Activated T-cell treated with anti-CD3 and anti-CD28 coated beads, Interleukin-2, amount 50 U/mL, for 48 hours (primary cell): ENCODE data around the gene CAP1.
A peak's percentile ranks its signal among the peaks of the same experiment; 100 is the strongest.

Experiments
- DNase-seq, 2 experiments: peaks; one replicate each; pipeline ENCODE4 v3.0.0-alpha.2; 2020

Gene CAP1

DNA sequence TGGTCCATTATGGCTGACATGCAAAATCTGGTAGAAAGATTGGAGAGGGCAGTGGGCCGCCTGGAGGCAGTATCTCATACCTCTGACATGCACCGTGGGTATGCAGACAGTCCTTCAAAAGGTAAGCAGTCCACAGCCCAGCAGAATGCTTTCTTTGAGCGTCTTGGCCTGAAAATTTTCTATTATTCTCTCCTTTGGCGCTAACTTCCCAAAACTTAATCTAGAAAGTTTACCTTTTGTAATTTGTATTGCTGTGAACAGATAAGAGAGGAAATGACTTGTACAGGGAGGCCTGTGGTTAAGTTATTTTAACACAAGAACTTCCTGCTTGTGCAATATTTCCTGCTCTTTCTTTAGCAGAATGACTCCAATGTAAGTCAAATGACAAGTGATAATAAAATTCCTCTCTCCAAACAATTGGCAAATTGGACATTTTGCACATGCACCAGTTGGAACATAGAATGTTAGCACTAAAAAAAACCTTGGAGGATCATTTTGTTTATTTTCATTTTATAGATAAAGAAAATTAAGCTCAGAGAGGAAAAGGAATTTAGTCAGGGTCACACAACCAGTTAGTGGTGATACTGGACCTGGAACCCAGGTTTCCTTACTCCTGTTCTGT, 18.9 kb downstream of the CAP1 start:
- no peak for DNase-seq

DNA sequence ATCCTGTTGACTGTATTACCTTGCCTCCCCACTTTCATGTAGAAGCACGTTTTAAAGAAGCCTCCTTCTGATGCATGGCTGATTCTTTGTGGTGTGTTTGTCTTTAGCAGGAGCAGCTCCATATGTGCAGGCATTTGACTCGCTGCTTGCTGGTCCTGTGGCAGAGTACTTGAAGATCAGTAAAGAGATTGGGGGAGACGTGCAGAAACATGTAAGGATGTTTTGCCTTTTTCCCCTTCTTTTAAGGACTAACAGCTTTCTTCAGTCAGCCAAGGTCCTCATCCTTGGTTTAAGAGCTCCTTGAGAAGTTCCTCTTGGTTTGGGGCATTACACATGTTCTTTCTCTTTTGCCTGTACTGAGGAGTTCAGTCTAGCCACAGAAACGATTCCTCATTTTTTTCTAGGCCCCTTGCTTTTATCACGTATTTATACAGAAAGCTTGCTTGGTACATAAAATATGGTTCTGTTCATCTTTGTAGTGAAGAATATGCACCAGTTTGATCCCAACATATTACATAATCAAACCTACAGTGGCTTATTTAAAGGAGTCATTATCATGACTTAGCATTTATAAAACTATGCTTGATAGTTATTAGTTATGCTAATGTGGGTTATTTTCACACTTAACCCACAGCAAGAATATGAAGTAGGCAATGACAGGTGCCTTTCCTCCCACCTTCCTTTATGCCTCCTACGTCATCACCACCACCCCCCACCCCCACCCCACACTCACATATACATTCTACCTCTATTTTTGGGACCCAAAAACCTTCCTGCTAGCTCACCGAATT, 19.6 kb downstream of the CAP1 start:
- no peak for DNase-seq

DNA sequence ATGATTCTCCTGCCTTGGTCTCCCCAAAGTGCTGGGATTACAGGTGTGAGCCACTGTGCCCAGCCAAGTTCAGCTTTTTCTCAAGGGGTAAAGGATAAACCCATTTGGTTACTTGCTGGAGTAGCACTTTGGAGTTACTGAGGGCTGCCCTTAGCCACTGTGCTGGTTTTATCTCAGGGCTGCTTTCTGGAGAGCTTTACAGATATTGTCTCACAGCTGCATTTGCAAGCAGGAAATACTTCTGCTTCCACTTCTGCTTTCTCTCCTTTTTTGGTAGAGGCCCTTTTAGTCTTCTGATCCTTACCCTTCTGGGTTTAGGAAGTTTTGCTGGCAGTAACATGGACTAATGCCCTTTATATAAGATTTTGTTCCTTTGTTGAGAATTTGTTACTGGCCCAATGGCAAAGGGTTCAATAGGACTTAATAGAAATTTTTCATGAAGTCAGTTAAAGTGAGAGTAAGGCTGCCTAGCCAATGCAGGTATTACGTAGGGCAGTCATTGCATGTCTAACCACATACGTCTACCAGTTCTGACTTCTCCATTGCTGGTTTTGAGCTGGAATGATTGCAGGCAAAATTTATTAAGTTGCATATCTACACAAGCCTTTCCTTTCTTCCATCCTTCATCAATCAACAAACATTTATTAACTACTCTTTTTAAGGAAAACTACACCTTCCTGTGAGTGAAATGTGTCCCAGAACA, 24.4 kb downstream of the CAP1 start:
- no peak for DNase-seq

DNA sequence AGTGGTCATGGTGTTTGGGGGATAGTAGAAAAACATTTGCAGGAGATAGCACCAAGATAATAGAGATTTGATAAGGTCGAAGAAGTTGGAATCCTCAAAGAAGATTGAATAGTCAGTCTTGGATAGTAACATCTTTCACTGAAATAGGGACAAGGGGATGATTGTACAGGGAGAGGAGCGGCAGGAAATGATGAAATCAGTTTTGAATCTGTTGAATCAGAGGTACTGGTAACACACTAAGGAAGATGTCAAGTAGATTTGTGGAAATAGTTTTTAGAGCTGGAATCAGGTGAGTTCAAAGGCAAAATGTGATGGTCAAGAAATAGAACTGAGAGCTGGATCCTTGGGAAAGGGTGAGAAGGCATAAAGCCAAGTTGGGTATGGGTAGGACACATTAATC, 26.5 kb downstream of the CAP1 start:
- DNase-seq: no peak

DNA sequence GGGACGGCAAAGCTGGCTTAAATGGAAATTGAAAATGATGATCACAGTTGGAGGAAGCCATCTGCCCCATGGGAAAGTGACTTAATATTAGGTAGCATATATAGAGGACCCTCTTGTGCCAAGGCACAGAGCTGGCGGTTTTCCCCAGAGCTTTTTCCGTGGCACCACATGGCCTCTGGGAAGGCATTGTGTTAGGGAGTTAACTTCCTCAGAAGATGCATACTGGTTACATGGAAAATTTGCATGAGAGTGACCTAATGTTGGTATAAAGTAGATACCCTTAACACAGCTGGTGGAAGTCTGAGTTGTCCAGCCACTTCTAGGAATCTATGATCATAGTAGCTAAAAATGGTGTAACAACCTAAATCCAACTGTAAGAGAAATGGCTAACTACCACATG, 27.3 kb downstream of the CAP1 start:
- no peak for DNase-seq

DNA sequence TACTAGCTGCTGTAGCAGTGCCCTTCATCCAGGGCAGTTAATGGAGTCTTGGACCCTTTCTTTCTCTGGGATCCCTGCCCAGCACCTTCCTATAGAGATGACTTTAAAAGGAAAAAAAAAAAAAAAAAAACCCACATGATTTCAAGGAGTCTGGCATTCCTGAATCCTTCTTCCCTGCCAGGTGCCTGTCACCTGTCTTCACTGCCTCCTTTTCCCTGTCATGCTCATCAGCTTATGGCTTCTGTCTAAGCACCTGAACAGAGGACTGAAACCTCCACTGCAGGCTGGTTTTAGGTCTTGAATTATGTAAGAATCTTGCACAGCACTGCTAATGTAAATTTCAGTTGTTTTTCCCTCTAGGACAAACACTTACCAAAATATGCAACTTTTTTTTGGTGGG, 31.6 kb downstream of the CAP1 start:
- DNase-seq: no peak

DNA sequence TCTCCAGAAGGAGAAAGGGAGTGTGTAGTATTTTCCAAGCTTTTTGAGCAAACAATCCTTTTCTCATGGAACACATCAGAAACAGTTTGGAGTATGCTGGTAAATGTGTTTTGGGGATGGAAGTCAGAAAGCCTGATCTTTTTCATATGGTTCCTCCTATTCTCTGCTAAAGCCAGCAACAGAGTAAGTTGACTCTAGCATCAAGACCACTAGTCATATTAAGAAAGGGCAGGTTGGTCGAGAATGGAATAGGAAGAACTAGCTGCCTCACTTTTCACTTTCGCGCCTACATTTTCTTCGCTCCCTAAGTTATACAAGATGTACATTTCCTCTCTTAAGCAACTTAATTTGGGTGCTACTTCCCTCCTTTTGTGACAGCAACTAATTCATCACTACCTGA, 32.5 kb downstream of the CAP1 start:
- no peak for DNase-seq

DNA sequence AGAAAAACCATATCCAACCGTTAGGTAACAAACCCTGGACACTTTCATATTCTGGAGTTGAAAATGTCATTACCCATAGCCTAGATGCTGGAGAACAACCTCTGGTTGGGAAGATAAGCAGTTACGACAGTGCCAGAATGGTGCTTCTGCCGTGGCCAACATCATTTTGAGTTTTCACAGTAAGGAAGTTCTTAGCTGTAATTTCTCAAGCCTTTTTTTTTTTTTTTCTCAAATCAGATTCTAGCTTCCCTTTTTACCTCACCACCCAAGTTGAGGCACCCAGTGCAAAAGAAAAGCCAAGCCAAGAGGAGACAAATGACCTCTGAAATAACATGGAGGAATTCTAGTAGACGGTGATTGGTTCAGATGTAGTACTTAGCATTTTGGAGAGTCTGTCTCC, 34.7 kb downstream of the CAP1 start:
- DNase-seq: no peak

DNA sequence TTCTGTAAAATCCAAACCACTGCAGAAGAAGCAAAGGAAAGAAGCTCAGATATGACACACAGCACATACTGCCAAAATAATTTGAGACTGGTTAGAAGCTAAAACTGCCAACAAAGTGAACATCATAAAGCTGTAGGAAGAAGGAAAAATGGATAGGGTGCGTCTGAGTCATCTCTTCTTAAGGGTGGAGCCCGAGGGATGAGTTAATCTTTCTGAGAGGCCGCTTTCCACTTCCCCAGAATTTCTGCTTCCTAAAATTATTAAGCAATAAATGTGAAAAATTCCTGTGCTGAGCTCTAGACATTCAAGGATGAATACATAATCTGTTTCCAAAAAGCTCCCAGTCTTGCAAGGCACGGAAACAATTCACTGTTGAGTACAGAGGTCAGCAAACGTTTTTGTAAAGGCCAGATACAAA, 36.4 kb downstream of the CAP1 start:
- no peak for DNase-seq

DNA sequence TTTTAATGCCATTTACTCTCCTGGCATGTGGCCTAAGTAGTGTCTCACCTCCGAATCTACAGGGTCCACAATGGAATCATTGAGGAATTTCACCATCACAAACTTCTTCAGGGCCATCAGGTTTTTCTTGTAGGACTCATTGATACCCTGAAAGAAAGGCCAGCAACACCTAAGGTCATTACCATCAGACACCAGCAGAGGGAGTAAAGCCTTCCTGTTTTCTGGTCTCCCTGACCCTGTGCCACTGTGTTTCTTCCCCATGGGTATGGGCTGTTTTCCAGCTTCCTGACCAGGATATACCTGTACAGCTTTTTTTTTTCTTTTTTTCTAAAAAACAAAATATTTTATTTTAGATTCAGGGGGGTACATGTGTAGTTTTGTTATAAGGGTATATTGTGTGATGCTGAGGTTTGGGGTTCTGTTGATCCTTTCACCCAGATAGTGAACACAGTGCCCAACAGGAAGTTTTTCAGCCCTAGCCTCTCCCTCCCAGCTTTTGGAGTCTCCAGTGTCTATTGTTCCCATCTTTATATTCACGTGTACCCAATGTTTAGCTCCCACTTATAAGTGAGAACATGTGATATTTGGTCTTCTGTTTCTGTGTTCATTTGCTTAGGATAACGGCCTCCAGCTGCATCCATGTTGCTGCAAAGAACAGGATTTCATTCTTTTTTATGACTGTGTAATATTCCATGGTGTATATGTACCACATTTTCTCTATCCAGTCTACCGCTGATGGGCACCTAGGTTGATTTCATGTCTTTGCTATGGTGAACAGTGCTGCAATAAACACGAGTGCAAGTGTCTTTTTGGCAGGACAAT, 38.2 kb downstream of the CAP1 start:
- DNase-seq: peak; percentile 51 to 56

DNA sequence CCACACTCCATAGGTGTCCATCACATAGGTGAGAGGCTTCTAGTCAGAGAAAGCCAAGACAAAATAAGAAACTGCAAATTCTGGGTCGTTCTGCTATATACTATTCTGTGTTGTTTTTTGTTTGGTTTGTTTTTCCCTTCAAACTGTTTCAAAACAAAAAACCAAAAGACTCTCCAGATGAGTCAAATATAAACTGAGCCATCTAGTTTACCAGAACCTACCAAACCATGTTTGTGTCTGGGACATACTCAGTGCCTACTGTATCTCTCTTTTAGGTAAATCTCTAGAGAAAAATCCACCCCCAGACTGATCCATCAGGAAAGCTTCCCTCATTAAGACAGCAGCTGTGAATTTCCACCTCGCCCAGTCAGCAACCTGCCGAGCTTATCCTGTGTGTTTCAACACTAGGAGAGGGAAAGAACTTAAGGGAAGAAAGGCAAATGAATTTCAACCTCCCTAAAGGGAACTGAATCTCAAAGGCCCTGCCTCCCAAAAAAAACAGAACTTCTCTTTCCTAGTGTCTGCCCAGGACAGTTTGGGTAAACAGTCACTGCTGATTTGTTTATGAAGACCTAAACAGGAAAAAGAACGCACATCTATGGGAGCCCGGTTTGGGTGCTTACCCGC, 39.4 kb downstream of the CAP1 start:
- no peak for DNase-seq

DNA sequence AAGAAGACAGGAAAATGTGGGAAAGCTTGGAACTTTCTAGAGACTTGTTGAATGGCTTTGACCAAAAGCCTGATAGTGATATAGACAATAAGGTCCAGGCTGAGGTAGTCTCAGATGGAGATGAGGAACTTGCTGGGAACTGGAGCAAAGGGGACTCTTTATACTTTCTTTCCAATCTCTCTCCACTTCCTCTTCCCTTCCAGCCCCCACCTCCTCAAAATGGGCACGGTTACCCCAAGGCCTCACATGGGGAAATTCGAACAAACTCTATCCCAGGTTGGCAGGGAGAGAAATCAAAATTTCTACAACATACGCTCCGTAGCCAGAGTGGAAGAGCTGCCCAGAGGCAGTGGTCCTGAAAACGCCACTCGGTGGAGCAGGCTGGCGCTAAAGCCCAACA, 41.3 kb downstream of the CAP1 start:
- no peak for DNase-seq

DNA sequence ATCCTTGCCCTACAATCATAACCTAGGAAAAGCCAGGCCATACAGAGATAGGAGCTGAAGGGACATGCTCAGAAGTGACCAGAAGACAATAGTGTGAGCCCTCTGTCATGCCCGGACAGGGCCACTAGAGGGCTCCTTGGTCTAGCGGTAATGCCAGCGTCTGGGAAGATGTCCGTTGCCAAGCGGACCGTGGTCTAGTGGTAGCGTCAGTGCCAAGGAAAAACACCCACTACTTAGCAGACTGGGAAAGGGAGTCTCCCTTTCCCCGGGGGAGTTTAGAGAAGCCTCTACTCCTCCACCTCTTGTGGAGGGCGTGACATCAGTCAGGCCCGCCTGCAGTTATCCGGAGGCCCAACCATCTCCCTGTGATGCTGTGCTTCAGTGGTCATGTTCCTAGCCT, 44.2 kb downstream of the CAP1 start:
- peak; percentile 70 for DNase-seq

DNA sequence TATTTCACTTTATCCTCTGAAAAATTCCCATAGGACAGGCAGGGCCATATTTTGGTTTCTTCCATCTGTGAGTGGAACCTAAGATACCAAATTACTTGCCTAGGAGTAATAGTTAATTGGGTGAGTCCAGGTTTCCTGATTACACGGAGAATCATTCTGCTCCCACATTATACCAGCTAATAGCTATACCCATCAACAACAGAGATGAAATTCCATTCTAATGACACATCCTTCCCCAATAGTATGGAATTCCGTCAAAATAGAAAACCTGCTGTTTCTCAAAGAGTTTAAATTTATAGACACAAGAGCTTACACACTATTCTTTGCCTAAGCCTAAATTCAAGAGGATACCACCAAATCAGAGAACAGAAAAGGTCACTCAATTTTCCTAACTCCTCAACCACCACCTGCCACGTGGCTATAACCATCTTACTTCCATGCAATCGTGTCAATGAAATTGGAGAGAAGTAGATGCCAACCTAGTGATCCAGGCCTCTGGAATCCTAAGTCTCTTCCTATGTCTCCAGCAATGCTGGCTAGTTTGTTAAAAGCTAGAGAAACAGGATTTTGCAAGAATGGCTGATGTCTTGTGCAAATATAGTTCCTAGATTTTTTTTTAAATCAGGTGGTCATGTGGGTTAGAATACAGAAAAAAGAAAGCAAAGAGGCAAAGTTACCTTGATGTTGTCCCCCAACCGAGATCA, 50.3 kb downstream of the CAP1 start:
- no peak for DNase-seq

DNA sequence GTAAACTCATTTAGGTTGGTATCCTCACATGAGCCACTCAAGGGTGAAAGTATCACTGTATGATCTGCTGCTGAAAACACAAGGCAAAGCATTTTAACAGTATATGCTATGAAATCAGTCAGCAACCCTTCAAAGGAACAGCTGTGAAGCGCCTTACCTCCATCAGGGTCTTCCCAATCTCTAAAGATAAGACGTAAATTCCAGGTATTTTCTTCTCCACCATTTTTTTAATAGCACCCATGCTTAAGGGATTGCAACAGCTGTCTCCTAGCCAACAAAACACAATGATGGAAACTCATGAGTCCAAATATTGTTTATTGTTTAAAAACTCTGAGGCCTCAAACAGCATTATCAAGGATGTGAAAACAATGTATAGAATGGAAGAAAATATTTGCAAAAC, 51.7 kb downstream of the CAP1 start:
- no peak for DNase-seq

DNA sequence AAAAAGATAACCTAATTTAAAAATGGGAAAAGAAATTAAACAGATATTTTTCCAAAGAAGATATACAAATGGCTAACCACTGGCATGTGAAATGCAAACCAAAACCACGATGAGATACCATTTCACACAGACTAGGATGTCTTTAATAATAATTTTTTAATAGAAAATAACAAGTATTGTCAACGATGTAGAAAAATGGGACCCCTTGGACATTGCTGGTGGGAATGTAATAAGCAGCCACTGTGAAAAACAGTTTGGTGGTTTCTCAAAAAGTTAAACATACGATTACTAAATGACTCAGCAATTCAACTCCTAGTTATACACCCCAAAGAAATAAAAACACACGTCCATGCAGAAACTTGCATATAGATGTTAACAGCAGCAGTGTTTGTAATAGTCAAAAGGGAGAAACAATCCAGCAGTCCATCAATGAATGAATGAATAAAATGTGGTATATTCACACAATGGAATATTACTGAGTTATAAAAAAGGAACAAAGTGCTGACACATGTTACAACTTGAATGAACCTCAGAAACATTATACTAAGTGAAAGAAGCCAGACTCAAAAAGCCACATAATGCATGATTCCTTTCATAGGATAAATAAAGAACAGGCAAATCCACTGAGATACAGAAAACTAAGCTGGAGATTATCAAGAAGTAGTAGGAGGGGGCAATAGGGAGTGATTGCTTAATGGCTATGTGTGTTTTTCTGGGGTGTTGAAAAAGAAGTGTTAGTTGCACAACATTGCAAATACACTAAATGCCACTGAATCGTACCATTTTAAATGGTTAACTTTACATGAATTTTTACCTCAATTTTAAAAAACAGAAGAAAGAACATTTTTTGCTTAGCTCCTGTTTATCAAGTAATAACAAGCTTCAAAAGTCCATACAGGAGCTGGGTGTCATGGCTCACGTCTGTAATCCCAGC, 52.4 kb downstream of the CAP1 start:
- no peak for DNase-seq

DNA sequence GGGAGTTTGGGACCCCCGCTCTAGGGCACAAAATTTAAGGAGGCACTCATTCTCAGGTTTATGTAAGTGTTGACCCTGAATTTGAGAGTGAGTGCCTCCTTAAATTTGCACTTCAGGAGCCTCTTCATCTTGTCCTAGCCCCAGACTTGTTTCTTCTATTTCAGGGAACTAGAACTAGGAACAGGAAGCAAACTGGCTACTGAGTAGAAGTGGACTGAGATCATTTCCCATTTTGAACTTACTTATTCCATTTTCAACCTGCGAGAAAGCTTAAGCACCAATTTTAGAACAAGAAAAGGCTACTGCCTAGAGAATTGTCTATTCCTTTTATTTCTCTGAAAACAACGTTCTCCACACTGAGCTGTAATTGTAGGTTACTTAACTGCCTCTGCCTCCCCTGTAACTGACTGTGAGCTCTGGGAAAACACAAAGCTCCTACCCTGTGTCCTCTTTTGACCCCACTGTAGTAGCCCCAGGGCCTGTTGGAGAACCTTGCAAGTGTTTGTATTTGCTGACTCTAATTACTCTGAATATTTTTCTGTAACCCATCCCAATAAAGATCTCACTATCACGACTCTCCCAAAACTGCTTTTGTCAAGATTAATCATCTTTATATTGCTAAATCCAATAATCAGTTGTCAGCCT, 54.1 kb downstream of the CAP1 start:
- no peak for DNase-seq

DNA sequence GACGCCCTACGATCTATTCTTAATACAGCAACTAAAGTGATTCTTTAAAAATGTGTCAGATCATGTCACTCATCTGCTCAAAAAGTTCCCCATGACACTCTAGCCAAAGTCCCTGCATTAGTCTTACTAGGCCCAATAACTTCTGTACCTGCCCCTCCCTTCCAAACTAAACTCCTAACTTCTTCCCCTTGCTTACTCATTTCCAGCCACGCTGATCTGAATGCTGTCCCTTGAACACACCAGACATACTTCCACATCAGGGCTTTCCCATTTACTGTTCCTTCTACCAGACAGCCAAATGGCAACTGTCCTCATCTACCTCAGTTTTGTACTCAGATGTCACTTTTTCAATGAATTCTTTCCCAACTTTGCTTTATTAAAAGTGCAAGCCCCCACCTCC, 55.3 kb downstream of the CAP1 start:
- DNase-seq: no peak

DNA sequence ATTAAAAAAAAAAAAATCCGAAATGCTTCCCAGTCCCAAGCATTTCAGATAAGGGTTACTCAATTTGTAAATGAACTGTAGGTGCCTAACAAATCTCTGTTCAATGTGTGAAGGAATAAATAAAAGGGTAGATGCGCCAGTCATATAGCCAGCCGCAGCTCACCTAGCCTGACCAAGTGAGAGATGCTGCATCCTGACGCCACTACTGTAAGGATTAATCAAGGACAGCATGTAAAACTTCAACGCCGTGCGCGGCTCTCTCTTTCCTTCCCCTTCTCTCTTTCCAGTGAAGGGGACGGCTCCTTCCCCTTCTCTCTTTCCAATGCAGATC, 56.1 kb downstream of the CAP1 start:
- DNase-seq: no peak

DNA sequence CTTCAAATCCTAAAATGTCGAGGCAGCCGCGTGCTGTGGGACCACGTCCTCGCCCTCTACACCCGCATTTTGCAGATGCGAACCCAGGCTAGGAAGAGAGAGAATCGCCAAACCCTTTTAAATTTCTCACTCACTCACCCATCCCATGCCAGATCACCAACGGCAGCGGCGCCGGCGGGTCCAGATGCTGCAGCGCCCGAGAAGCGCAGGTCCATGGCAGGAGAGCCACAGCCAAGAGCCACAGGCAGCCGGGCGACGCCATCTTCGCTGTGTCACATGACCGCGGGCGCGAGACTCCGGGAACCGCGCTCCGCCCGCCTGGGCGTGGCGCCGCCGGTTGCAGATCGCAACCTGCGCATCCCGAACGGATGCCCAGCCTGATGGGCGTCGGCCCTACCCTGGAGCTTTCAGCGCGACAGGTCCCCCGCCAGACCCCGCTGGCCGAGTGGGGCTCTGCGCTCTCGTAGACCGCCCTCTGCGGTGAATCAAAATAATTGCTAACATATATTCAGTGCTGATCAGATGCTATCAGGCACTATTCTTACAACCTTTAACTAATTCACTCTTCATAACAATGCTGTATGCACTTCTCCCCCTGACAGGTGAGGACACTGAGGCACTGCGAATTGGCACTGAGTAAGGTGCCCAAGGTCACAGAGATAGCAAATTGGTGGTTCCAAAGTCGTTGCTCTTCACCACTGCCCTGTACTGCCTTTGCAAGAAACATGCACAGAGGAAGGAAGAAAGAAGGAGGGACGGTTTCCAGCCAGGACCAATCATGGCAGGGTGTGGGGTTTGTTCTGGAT, 56.7 kb downstream of the CAP1 start, which contains the start of gene PPT1:
TSS of gene PPT1 (minus strand) at position 276 of the 806 bp plus-strand sequence. CDS start at position 262, 14 bp downstream.
- DNase-seq: peak; percentile 85 to 86
